Measurements from ENCODE around the gene TMEM255B.

DNA sequence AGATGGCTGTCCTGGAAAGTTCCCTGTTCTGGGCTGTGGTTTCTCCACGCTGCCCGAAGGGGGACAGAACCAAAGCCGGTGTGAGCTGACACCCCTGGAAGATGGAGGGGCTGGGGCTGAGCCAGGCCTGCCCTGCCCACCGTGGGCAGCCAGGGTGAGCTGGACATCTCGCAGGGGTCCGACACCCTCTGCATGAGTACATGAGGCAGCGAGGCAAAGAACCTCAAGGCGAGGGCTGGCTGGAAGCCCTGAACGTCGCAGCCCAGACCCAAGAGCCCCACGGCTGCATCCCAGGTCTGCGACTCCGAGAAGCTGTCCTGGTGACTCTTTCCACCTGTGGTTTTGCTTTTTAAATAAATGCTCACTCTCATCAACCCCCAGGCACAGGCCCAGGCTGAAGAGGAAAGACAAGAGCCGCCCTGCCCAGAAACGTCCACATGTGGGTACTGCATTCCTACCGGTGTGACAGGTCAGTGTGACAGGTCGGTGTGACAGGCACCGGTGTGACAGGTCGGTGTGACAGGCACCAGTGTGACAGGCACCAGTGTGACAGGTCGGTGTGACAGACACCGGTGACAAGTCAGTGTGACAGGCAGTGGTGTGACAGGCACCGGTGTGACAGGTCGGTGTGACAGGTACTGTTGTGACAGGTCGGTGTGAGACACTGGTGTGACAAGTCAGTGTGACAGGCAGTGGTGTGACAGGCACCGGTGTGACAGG lies 74.2 kb downstream of the TMEM255B start:
- TF ChIP-seq CTCF (IDR thresholded peaks at IDR 0.05) = no peak
- no peak for TF ChIP-seq POLR2A (IDR thresholded peaks at IDR 0.05)

Data from Peyer's patch (tissue), 4 donors.